ENCODE results near the gene PLEKHM3.

Gene PLEKHM3

GRCh38 chr2:207854484-207855440 lies 170.6 kb downstream of the PLEKHM3 start:
- no peak for DNase-seq (ENCODE audit: low read depth in 2 of 2)

GRCh38 chr2:207852791-207853190 lies 172.5 kb downstream of the PLEKHM3 start:
- no peak for DNase-seq (ENCODE audit: low read depth in 2 of 2)

GRCh38 chr2:207849443-207849842 lies 175.9 kb downstream of the PLEKHM3 start:
- no peak for DNase-seq (ENCODE audit: low read depth in 2 of 2)

GRCh38 chr2:207848545-207848928 lies 176.8 kb downstream of the PLEKHM3 start:
- no peak for DNase-seq (ENCODE audit: low read depth in 2 of 2)

GRCh38 chr2:207847807-207848544 lies 177.4 kb downstream of the PLEKHM3 start:
- DNase-seq (ENCODE audit: low read depth in 2 of 2), result no peak

GRCh38 chr2:207847098-207847806 lies 178.1 kb downstream of the PLEKHM3 start:
- no peak for DNase-seq (ENCODE audit: low read depth in 2 of 2)

- DNase-seq (ENCODE audit: low read depth in 2 of 2), result no peak
Measured at GRCh38 chr2:207845202-207845864, 180.0 kb downstream of the PLEKHM3 start.

GRCh38 chr2:207844648-207845047 lies 180.7 kb downstream of the PLEKHM3 start:
- no peak for DNase-seq (ENCODE audit: low read depth in 2 of 2)

GRCh38 chr2:207840101-207840500 lies 185.2 kb downstream of the PLEKHM3 start:
- DNase-seq (ENCODE audit: low read depth in 2 of 2), result no peak

GRCh38 chr2:207839575-207839974 lies 185.8 kb downstream of the PLEKHM3 start:
- no peak for DNase-seq (ENCODE audit: low read depth in 2 of 2)

GRCh38 chr2:207839028-207839427 lies 186.3 kb downstream of the PLEKHM3 start:
- DNase-seq (ENCODE audit: low read depth in 2 of 2), result no peak

GRCh38 chr2:207836521-207837133 lies 188.7 kb downstream of the PLEKHM3 start:
- no peak for DNase-seq (ENCODE audit: low read depth in 2 of 2)

GRCh38 chr2:207835805-207836204 lies 189.5 kb downstream of the PLEKHM3 start:
- DNase-seq (ENCODE audit: low read depth in 2 of 2), result no peak

- DNase-seq (ENCODE audit: low read depth in 2 of 2), result no peak
Measured at GRCh38 chr2:207833251-207833751, 192.0 kb downstream of the PLEKHM3 start.

- no peak for DNase-seq (ENCODE audit: low read depth in 2 of 2)
Measured at GRCh38 chr2:207831584-207832248, 193.6 kb downstream of the PLEKHM3 start.

- no peak for DNase-seq (ENCODE audit: low read depth in 2 of 2)
Measured at GRCh38 chr2:207830778-207831438, 194.4 kb downstream of the PLEKHM3 start.

- DNase-seq (ENCODE audit: low read depth in 2 of 2), result no peak
Measured at GRCh38 chr2:207828361-207829057, 196.8 kb downstream of the PLEKHM3 start.

GRCh38 chr2:207825978-207826377 lies 199.3 kb downstream of the PLEKHM3 start:
- no peak for DNase-seq (ENCODE audit: low read depth in 2 of 2)
